GM19467 (cell line): ENCODE data around the gene TRMT1.

ENCODE experiments used
- ATAC-seq: cut with Tn5 transposase; IDR thresholded peaks from one replicate; pipeline ENCODE4 v1.9.1; 2021; ENCODE audit warnings: mild to moderate bottlenecking, moderate library complexity; ENCODE audit not compliant: unreplicated experiment

Gene TRMT1

DNA sequence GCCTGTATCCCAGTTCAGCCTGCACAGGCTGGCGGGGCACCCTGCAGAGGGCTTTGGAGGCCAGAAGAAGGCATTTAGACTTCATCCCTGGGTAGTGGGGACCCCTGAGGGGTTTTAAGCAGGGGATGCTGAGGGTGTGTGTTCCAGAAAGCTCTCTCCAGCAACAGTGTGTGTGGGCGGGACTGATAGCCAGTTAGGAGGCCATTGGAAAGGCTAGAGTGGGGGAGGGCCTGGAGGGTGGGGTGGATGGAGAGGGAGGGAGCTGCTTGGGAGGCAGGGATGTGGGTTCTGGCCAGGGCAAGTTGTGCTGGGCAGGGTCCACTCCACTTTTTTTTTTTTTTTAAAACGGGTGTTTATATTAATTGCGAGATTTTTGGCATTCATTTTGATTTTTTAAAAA is 42.2 kb downstream of the TRMT1 start:
- ATAC-seq = no peak

DNA sequence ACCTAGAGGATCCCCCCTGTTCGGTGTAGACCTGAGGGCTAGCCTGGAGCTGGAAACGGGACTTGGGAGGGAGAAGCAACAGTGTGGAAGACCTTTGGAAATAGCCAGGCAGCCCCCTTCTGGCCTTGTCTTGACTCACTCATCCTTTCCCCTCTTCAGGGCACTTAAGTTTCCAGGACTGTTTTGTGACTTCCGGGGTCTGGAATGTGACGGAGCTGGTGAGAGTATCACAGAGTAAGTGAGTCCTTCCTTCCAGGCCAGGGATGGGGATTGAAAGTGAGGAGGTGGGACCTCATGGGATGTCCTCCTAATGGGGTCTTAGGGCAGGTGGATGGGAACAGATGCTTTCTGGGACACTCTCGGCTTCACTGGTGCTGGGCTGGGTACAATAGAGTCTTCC is 43.3 kb downstream of the TRMT1 start:
- ATAC-seq = no peak

GRCh38 chr19:13072188-13072908 is 44.2 kb downstream of the TRMT1 start:
- ATAC-seq = no peak

- ATAC-seq = no peak
Measured at GRCh38 chr19:13071444-13072187, 44.9 kb downstream of the TRMT1 start.

GRCh38 chr19:13070425-13071140 is 46.0 kb downstream of the TRMT1 start:
- ATAC-seq = no peak

DNA sequence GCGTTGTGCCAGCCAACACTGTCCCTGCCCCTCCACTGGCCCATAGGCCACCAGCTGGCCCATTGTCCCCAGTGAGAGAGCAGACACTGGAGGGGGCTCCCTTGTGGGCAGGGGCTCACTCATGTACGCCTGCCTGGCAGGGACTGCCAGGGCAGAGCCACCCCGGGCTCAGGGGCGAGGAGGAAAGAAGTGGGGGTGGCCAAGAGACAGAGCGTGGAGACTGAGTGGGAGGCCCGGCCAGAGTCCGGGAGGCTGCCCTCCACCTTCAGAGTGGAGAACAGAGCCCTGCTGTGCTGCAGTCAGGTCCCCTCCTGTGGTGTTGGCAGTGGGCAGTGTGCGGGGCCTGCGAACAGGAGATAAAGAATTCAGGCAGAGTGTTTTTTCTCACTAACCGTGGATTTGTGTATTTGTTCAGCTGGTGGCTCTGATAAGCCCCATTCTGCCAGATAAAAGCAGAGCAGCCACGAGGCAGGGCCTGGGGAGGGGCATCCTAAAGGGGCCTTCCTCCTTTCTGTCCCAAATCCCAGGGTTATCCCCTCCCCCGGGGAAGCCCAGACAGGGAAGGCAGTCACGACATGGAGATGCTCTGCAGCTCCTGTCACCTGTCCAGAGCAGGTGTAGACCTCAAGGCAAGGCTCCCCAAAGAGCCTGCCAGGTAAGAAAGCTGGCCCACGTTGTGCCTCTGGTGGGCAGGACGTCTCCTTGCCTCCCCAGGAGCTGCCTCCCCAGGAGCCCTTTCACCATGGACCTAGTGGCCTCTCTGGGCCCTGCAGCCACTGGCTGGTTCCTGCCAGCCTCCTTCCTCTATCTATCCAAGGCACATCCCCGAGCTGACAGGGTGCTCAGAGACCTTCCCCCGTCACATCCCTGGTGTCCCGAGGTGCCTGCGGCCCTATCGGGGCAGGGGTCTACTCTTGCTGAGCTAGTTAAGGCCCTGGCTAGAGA is 46.9 kb downstream of the TRMT1 start:
- ATAC-seq = no peak

DNA sequence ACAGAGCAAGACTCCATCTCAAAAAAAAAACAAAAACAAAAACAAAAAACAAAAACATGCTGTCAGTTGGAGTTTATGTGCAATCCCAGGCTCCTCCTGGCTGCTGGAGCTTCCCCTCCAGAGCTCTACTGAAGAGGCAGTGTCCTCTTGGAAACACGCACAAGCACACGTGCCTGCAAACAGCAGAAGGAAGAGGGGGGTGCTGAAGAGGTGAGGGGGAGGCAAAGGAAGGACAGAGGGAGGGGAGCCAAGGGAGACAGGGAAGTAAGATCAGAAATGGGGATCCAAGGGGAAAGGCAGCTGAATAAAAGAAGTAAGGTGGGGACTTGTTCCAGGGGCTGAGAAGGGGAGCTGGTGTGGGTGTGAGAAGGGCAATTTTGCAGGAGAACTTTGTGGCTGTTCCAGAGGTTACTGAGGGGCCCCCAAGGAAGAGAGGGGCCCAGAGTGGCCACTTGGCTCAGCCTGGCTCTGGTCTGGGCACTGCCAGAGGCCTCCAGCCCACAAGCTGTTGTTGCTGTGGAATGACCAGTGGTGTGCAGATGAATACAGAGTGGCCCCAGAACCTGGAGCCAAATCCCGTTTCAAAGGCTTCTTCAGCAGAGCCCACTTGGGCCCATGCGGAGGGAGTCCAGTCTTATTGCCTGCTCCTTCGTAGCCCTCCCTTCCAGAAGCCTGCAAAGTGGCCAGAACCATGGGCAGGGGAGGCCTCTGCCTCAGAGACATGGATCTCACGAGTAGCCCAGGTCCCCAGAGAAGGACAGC is 48.3 kb downstream of the TRMT1 start:
- no peak for ATAC-seq

GRCh38 chr19:13066933-13067807 is 49.4 kb downstream of the TRMT1 start:
- ATAC-seq = no peak

DNA sequence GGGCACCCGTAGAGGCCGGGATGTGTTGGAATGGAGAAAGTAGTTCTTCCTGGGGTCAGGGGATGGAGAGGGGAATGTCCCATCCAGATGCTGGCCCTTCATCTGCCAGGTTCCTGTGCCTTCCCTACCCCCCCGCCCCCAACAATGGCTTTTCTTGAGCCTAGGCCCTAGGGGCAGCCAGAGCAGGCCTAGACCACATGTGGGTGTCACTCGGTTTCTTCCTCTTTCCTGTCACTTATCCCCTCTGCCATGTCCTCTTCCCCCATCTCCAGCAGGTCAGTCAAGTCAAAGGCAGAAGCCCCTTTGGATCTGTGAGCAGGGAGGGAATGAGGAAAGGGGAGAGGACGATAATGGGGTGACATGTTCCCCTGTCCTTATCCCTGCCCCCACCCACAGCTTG is 50.3 kb downstream of the TRMT1 start:
- no peak for ATAC-seq

- ATAC-seq = no peak
Measured at GRCh38 chr19:13064092-13064489, 52.4 kb downstream of the TRMT1 start.

DNA sequence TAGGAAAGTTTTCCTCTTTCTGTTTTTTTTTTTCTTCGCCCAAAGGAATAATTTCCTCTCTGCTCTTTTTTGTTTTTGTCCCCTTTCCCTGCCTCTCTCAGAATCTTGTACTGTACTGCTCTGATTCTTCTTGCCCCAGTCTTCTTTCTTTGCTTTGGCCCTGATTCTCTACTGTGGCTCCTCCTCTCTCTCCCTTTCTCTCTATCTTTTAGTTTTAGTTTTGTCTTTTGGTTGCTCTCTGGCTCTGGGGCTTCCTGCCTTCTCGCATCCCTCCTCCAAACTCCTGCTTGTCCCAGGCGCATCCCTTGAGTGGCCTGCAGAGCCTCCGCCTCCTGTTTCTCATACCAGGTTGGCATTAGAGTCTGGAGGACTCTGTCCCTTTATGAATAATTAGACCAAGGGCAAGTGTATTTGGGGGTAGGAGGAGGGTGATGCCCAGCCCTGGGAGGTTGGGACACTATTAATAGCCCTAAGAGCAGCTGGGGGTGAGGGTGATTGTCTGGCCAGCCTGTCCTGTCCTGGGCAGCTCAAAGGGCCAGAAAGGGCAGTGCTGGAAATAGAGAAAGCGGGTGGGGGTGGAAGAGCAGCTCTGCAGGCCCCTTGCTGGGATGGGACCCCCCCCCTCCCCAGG is 53.0 kb downstream of the TRMT1 start:
- no peak for ATAC-seq

DNA sequence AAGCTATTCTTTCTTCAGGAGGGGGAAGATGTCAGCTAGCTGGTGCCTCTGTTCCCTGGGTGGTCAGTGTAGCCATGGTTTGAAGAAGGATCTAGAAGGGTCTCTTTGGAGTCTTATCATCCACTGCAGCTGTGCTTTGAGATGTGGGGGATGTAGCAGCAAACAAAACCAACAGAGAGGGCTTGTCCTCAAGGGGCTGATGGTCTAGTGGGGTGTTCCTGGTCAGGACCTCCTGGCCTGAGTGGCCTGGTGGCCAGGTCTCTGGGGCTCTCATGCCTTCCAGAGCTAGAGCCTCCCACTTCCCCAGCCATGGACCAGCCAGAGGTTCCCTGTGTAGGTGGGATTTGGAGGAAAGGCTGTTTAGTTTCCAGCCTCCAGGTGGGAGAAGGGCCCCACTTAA is 54.2 kb downstream of the TRMT1 start:
- no peak for ATAC-seq

GRCh38 chr19:13060964-13061927 is 55.3 kb downstream of the TRMT1 start:
- ATAC-seq = peak; percentile 63

DNA sequence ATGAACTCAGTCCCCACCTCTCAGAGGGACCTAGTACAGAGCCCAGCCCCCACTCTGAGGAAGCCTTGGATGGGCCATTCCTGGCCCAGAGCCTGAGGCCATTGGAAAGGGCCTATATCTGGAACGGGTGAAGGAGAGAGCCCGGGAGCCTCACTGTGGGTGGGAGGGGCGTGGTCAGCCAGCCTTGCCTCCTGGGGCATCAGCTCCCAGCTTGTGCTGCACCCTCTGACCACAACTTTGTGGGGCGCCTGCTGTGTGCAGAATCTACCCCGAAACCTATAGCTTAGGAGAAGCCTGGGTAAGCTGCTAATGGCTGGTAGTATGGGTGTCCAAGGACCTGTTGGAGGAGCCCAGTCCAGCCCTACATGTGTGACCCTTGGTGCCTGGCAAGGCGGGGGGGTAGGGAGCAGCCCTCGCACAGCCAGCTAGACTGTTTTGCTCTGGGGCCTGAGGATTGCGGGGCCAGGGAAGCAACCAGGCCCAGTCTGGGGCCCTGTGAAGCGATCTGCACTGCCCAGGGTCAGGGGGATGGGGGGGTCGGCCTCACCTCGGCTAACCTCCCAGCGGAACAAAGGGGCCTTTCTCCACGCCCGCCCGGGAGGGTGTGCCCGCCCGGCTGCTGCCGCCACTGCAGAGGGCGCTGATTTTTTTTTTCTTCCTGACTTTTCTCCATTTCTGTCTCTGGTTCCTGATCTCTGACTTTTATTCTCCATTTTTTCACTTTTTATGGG is 56.1 kb downstream of the TRMT1 start:
- no peak for ATAC-seq

DNA sequence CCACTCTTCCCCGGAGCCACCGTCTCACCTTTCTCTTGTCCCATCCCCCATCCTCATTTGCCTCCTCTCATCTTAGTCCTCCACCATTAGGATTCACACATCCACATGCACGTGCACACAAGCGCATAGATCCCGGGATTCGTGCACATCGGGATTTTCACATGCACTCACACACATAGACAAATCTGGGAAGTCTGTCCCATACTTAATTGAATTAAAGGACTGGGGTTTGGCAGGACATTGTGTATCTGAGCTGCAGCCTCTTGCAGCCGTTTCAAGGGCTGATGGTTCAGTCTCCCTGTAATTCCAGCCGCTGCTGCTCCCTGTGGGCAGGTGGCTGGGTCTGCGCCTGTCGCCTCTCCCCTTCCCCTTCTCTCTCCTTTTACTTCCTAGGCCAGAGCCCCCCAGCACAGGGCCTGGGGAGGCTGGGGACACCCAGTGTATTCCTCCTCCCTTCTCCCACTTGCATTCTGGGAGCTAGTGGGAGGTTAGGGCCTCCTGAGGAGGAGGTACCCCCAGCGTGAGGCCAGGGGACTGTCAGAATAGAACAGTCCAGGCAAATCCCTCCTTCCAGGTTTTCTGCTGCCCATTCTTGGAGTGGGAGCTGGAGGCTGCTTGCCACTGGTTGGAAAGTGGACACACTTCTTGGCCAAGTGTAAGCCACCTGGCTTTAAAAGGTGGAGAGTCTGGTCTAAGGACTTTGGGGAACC is 57.4 kb downstream of the TRMT1 start:
- no peak for ATAC-seq

DNA sequence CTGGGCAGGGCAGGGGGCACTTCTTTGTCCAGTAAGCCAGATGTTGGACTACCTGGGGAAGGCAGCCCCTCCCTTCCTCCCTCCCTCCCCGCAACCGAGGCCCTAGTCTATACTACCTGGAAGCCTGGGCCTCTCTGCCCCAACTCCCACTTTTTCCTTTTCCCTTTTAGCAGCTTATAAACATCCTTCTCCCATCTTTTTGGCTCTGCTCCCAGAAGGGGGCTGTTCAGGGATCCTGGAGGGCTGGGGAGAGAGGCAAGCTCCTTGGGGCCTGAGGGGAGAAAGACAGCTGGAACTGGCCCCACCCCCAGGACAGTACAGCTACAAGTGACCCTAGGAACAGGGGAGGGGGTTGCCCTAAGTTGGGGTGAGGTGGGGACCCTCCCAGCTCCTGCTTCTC is 58.8 kb downstream of the TRMT1 start:
- no peak for ATAC-seq
